ENCODE results near the gene ZBTB8B. TPM values are rescaled to one million over a fixed set of nuclear protein-coding genes. Genes with fewer than 3 reads are reported as not detected.
A peak's percentile ranks its signal among the peaks of the same experiment; 100 is the strongest.
"Not testable (repeated sequence)": the region's sequence is repeated elsewhere in the genome, so short reads cannot be mapped to it uniquely, and the experiment has no call there.

The ZBTB8B gene
- total RNA-seq, 1 donor from 2014 or later = under 0.01 TPM

GRCh38 chr1:32470431-32470830 is 5.6 kb downstream of the ZBTB8B start:
- no peak for DNase-seq (ENCODE audit: low read depth in 2 of 2)

- peak in 1 of 2 donors; percentile 41 for DNase-seq (ENCODE audit: low read depth in 2 of 2)
Observed at GRCh38 chr1:32470991-32471694, 6.3 kb downstream of the ZBTB8B start.

GRCh38 chr1:32471695-32472362 is 7.0 kb downstream of the ZBTB8B start:
- no peak for DNase-seq (ENCODE audit: low read depth in 2 of 2)

- DNase-seq (ENCODE audit: low read depth in 2 of 2) = not testable (repeated sequence)
Observed at GRCh38 chr1:32472966-32473365, 8.1 kb downstream of the ZBTB8B start.

- DNase-seq (ENCODE audit: low read depth in 2 of 2) = no peak
Observed at GRCh38 chr1:32474954-32475353, 10.1 kb downstream of the ZBTB8B start.

GRCh38 chr1:32480003-32480402 is 15.1 kb downstream of the ZBTB8B start:
- DNase-seq (ENCODE audit: low read depth in 2 of 2) = peak in 1 of 2 donors; percentile 70

GRCh38 chr1:32480761-32481160 is 15.9 kb downstream of the ZBTB8B start:
- no peak for DNase-seq (ENCODE audit: low read depth in 2 of 2)

GRCh38 chr1:32481788-32482187 is 16.9 kb downstream of the ZBTB8B start:
- not testable (repeated sequence) for DNase-seq (ENCODE audit: low read depth in 2 of 2)

- no peak for DNase-seq (ENCODE audit: low read depth in 2 of 2)
Observed at GRCh38 chr1:32485554-32486255, 20.8 kb downstream of the ZBTB8B start.

- DNase-seq (ENCODE audit: low read depth in 2 of 2) = no peak
Observed at GRCh38 chr1:32486463-32487113, 21.7 kb downstream of the ZBTB8B start.

GRCh38 chr1:32487182-32487581 is 22.3 kb downstream of the ZBTB8B start:
- DNase-seq (ENCODE audit: low read depth in 2 of 2) = peak; percentile 10 to 45

GRCh38 chr1:32489774-32490454 is 25.0 kb downstream of the ZBTB8B start:
- no peak for DNase-seq (ENCODE audit: low read depth in 2 of 2)

GRCh38 chr1:32491386-32491785 is 26.5 kb downstream of the ZBTB8B start:
- DNase-seq (ENCODE audit: low read depth in 2 of 2) = no peak

- no peak for DNase-seq (ENCODE audit: low read depth in 2 of 2)
Observed at GRCh38 chr1:32494196-32494595, 29.3 kb downstream of the ZBTB8B start.

GRCh38 chr1:32494711-32495337 is 30.0 kb downstream of the ZBTB8B start:
- DNase-seq (ENCODE audit: low read depth in 2 of 2) = no peak

GRCh38 chr1:32496127-32496526 is 31.3 kb downstream of the ZBTB8B start:
- DNase-seq (ENCODE audit: low read depth in 2 of 2) = peak; percentile 71 to 87

- no peak for DNase-seq (ENCODE audit: low read depth in 2 of 2)
Observed at GRCh38 chr1:32498751-32499150, 33.9 kb downstream of the ZBTB8B start.

GRCh38 chr1:32500387-32501209 is 35.7 kb downstream of the ZBTB8B start:
- DNase-seq (ENCODE audit: low read depth in 2 of 2) = peak; percentile 40 to 61

- DNase-seq (ENCODE audit: low read depth in 2 of 2) = peak; percentile 57 to 75
Observed at GRCh38 chr1:32501865-32502264, 37.0 kb downstream of the ZBTB8B start.

GRCh38 chr1:32503153-32503552 is 38.3 kb downstream of the ZBTB8B start:
- no peak for DNase-seq (ENCODE audit: low read depth in 2 of 2)

Data from lung microvascular endothelial cell (primary cell).